ENCODE results near the gene OR2AT4. TPM values are rescaled to one million over a fixed set of nuclear protein-coding genes. Genes with fewer than 3 reads are reported as not detected.
A peak's percentile ranks its signal among the peaks of the same experiment; 100 is the strongest.
"Not testable (repeated sequence)": the region's sequence is repeated elsewhere in the genome, so short reads cannot be mapped to it uniquely, and the experiment has no call there.

The OR2AT4 gene
- total and polyA plus RNA-seq, 4 donors: not detected

- no peaks in the 10 kb centered on the region for H3K36me3 ChIP-seq (ENCODE audit: control insufficient read depth in 4 of 4, insufficient read depth in 4 of 4, low read length in 4 of 4)
- TF ChIP-seq CTCF (IDR thresholded peaks at IDR 0.05; ENCODE audit: control extremely low read depth, extremely low read depth): no peak
- H3K4me3 ChIP-seq: no peak overlapping the region
- peaks cover 0 to 7% (median 0%) of the 10 kb centered on the region in 4 donors for H3K9me3 ChIP-seq (ENCODE audit: control insufficient read depth in 4 of 4, insufficient read depth in 3 of 4, low read length in 3 of 4)
- ATAC-seq (ENCODE audit: insufficient read depth, low FRiP score) (no peak), DNase-seq (no peak)
- no peaks in the 10 kb centered on the region for H3K27me3 ChIP-seq (ENCODE audit: control insufficient read depth in 3 of 3, insufficient read depth in 3 of 3, low read length in 2 of 3)
- peaks cover 0 to 2% (median 0%) of the 10 kb centered on the region in 5 donors for H3K4me1 ChIP-seq (ENCODE audit: control insufficient read depth in 5 of 5, insufficient read depth in 5 of 5, low read length in 5 of 5)
- no peak overlapping the region for H3K27ac ChIP-seq (ENCODE audit: low read depth in 1 of 2, low read length in 1 of 2)
- WGBS, 2 donors: 78 to 89% methylated on average over 4 of the region's 4 CpGs
- H3K9ac ChIP-seq (ENCODE audit: insufficient read depth in 1 of 2, low read length in 2 of 2): no peak overlapping the region
Measured at GRCh38 chr11:75050516-75050915, 46.2 kb downstream of the OR2AT4 start.

- ATAC-seq (ENCODE audit: insufficient read depth, low FRiP score): not testable (repeated sequence)
Measured at GRCh38 chr11:75049501-75050266, 47.0 kb downstream of the OR2AT4 start.

GRCh38 chr11:75047191-75047590 lies 49.5 kb downstream of the OR2AT4 start:
- DNase-seq (no peak), ATAC-seq (ENCODE audit: insufficient read depth, low FRiP score) (no peak)
- Histone ChIP-seq H3K27ac (ENCODE audit: low read depth in 1 of 2, low read length in 1 of 2) (no peak overlapping the region), H3K4me1 (ENCODE audit: control insufficient read depth in 5 of 5, insufficient read depth in 5 of 5, low read length in 5 of 5) (peaks cover 0 to 2% (median 0%) of the 10 kb centered on the region in 5 donors), H3K36me3 (ENCODE audit: control insufficient read depth in 4 of 4, insufficient read depth in 4 of 4, low read length in 4 of 4) (no peaks in the 10 kb centered on the region), H3K4me3 (no peak overlapping the region), H3K9ac (ENCODE audit: insufficient read depth in 1 of 2, low read length in 2 of 2) (no peak overlapping the region), H3K9me3 (ENCODE audit: control insufficient read depth in 4 of 4, insufficient read depth in 3 of 4, low read length in 3 of 4) (peaks cover 0 to 7% (median 0%) of the 10 kb centered on the region in 4 donors), H3K27me3 (ENCODE audit: control insufficient read depth in 3 of 3, insufficient read depth in 3 of 3, low read length in 2 of 3) (no peaks in the 10 kb centered on the region)
- 90% methylated on average over 4 of the region's 4 CpGs for WGBS, 2 donors
- no peak for TF ChIP-seq CTCF (IDR thresholded peaks at IDR 0.05; ENCODE audit: control extremely low read depth, extremely low read depth)

More at GRCh38 chr11:75049501-75050266, 47.0 kb downstream of the OR2AT4 start:
- WGBS, 2 donors: 64 to 81% methylated on average over 8 of the region's 8 CpGs
- not testable (repeated sequence) for H3K9ac ChIP-seq (ENCODE audit: insufficient read depth in 1 of 2, low read length in 2 of 2); H3K9me3 ChIP-seq (ENCODE audit: control insufficient read depth in 4 of 4, insufficient read depth in 3 of 4, low read length in 3 of 4); H3K36me3 ChIP-seq (ENCODE audit: control insufficient read depth in 4 of 4, insufficient read depth in 4 of 4, low read length in 4 of 4); H3K27me3 ChIP-seq (ENCODE audit: control insufficient read depth in 3 of 3, insufficient read depth in 3 of 3, low read length in 2 of 3); H3K4me3 ChIP-seq; H3K27ac ChIP-seq (ENCODE audit: low read depth in 1 of 2, low read length in 1 of 2); H3K4me1 ChIP-seq (ENCODE audit: control insufficient read depth in 5 of 5, insufficient read depth in 5 of 5, low read length in 5 of 5); DNase-seq

GRCh38 chr11:75046668-75047067 lies 50.0 kb downstream of the OR2AT4 start:
- not testable (repeated sequence) for H3K36me3 ChIP-seq (ENCODE audit: control insufficient read depth in 4 of 4, insufficient read depth in 4 of 4, low read length in 4 of 4); ATAC-seq (ENCODE audit: insufficient read depth, low FRiP score); H3K4me1 ChIP-seq (ENCODE audit: control insufficient read depth in 5 of 5, insufficient read depth in 5 of 5, low read length in 5 of 5); H3K27me3 ChIP-seq (ENCODE audit: control insufficient read depth in 3 of 3, insufficient read depth in 3 of 3, low read length in 2 of 3); H3K27ac ChIP-seq (ENCODE audit: low read depth in 1 of 2, low read length in 1 of 2); H3K9me3 ChIP-seq (ENCODE audit: control insufficient read depth in 4 of 4, insufficient read depth in 3 of 4, low read length in 3 of 4); H3K9ac ChIP-seq (ENCODE audit: insufficient read depth in 1 of 2, low read length in 2 of 2); DNase-seq; H3K4me3 ChIP-seq
- 78 to 88% methylated on average over 5 of the region's 5 CpGs for WGBS, 2 donors

- not testable (repeated sequence) for H3K9me3 ChIP-seq (ENCODE audit: control insufficient read depth in 4 of 4, insufficient read depth in 3 of 4, low read length in 3 of 4); ATAC-seq (ENCODE audit: insufficient read depth, low FRiP score); H3K27ac ChIP-seq (ENCODE audit: low read depth in 1 of 2, low read length in 1 of 2); H3K36me3 ChIP-seq (ENCODE audit: control insufficient read depth in 4 of 4, insufficient read depth in 4 of 4, low read length in 4 of 4); H3K27me3 ChIP-seq (ENCODE audit: control insufficient read depth in 3 of 3, insufficient read depth in 3 of 3, low read length in 2 of 3); H3K9ac ChIP-seq (ENCODE audit: insufficient read depth in 1 of 2, low read length in 2 of 2); H3K4me3 ChIP-seq; H3K4me1 ChIP-seq (ENCODE audit: control insufficient read depth in 5 of 5, insufficient read depth in 5 of 5, low read length in 5 of 5)
- peak in 1 of 3 donors; percentile 21 for DNase-seq
- WGBS, 2 donors: 79 to 89% methylated on average over 15 of the region's 15 CpGs
Measured at GRCh38 chr11:75044381-75045170, 52.1 kb downstream of the OR2AT4 start.

- not testable (repeated sequence) for H3K9ac ChIP-seq (ENCODE audit: insufficient read depth in 1 of 2, low read length in 2 of 2); DNase-seq; H3K27ac ChIP-seq (ENCODE audit: low read depth in 1 of 2, low read length in 1 of 2); H3K36me3 ChIP-seq (ENCODE audit: control insufficient read depth in 4 of 4, insufficient read depth in 4 of 4, low read length in 4 of 4); H3K9me3 ChIP-seq (ENCODE audit: control insufficient read depth in 4 of 4, insufficient read depth in 3 of 4, low read length in 3 of 4); H3K4me3 ChIP-seq; ATAC-seq (ENCODE audit: insufficient read depth, low FRiP score); H3K27me3 ChIP-seq (ENCODE audit: control insufficient read depth in 3 of 3, insufficient read depth in 3 of 3, low read length in 2 of 3); H3K4me1 ChIP-seq (ENCODE audit: control insufficient read depth in 5 of 5, insufficient read depth in 5 of 5, low read length in 5 of 5)
- 30 to 62% methylated on average over 3 of the region's 3 CpGs for WGBS, 2 donors
Measured at GRCh38 chr11:75041821-75042220, 54.9 kb downstream of the OR2AT4 start.

Data from lung (tissue), 12 donors.